GM19395 (cell line): Measurements from ENCODE around the gene ELOVL7.
"Not testable (repeated sequence)": the region's sequence is repeated elsewhere in the genome, so short reads cannot be mapped to it uniquely, and the experiment has no call there.

Experiments
- ATAC-seq: cut with Tn5 transposase; IDR thresholded peaks from one replicate; pipeline ENCODE4 v1.9.1; 2021; ENCODE audit warnings: mild to moderate bottlenecking, moderate library complexity; ENCODE audit not compliant: unreplicated experiment

ELOVL7 gene

DNA sequence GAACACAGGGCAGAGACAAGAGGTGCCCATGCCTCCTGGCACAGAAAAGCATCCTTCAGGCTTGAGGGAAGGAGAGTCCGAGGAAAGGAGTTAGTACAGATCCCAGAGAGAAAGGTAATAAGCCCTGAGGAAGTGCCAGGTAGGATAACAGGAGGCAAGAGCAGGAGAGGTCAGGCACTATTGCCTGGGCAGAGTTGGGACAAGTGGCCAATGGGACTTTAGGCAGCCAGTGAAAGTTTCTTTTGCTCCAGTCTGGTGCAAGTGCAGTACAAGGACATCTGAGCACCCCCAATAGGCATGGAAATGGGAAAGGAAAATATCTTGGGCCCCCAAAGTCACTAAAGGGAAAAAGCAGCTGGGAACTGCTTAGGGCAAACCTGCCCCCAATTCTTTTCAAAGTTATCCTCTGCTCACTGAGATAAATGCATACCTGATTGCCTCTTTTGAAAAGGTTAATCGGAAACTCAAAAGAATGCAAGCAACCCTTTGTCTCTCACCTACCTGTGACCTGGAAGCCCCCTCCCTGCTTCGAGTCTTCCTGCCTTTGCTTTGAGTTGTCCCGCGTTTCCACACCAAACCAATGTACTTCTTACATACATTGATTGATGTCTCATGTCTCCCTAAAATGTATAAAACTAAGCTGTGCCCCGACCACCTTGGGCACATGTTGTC lies 46.5 kb downstream of the ELOVL7 start:
- no peak for ATAC-seq

- ATAC-seq, result not testable (repeated sequence)
Measured at GRCh38 chr5:60795424-60795950, 48.6 kb downstream of the ELOVL7 start.

- no peak for ATAC-seq
Measured at GRCh38 chr5:60794691-60795090, 49.4 kb downstream of the ELOVL7 start.

- no peak for ATAC-seq
Measured at GRCh38 chr5:60792438-60792837, 51.6 kb downstream of the ELOVL7 start.

DNA sequence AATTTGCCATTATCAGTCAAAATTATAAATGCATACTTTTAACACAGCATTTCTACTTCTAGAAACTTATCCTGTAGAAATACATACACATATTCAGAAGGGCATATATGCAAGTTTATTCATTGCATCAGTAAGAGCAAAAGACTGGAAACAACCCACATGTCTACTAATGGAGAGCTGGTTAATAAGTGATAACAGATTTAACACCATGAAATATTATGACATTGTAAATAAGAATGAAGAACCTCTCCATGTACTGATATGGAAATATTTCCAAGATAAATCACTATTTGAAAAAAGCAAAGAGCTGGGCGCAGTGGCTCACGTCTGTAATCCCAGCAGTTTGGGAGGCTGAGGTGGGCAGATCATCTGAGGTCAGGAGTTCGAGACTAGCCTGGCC lies 54.5 kb downstream of the ELOVL7 start:
- ATAC-seq, result no peak

GRCh38 chr5:60788863-60789513 lies 55.1 kb downstream of the ELOVL7 start:
- no peak for ATAC-seq

GRCh38 chr5:60779466-60779865 lies 64.6 kb downstream of the ELOVL7 start:
- ATAC-seq, result no peak

- ATAC-seq, result no peak
Measured at GRCh38 chr5:60776343-60776742, 67.7 kb downstream of the ELOVL7 start.

DNA sequence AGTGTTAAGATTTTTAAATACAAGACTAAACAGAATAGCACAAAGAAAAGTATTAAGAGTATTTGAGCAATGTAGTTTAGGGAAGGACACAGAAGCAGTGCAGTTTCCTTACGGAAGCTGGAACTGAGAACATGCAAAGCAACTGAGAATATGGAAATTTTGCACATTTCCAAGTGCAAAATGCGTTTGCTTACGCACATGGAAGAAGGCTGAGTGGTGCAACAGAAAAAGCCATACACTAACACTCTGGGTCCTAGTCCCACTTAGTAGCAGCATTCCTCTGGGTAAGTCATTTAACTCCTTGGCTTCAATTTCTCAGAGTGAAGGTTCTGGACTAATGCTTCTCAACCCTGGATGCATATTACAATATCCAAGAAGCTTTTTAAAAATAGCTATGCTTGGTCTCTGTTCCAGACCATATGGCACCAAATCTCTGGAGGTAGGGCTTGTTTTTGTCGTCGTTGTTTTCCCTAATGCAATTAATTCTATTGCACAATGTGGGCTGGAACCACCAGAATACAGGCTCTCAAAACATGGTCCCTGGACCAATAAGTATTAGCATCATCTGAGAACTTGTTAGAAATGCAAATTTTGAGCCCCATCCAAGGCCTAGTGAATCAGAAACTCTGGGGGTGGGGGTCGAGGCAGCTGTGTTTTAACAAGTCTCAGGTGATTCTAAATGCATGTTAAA lies 78.9 kb downstream of the ELOVL7 start:
- ATAC-seq, result no peak

- ATAC-seq, result no peak
Measured at GRCh38 chr5:60763061-60763460, 81.0 kb downstream of the ELOVL7 start.

GRCh38 chr5:60754495-60754894 lies 89.6 kb downstream of the ELOVL7 start:
- ATAC-seq, result no peak

DNA sequence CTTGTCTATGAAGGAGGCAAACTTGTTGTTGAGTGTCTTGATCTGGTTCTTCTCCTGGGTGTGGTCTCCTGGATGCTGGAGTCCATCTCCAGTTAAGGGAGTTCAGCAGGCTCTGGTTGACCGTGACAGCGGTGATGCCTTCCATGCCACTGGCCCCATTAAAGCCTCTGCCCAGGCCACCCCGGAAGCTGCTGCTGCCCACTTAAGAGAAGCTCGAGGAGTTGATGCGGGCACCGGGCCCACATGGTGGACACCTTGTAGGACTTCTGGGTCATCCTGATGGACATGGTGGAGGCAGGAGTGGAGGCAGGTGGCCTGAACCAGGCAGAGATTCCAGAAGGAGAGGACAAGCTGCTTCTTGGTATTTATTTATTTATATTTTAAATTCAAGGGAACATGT lies 99.4 kb downstream of the ELOVL7 start:
- no peak for ATAC-seq

DNA sequence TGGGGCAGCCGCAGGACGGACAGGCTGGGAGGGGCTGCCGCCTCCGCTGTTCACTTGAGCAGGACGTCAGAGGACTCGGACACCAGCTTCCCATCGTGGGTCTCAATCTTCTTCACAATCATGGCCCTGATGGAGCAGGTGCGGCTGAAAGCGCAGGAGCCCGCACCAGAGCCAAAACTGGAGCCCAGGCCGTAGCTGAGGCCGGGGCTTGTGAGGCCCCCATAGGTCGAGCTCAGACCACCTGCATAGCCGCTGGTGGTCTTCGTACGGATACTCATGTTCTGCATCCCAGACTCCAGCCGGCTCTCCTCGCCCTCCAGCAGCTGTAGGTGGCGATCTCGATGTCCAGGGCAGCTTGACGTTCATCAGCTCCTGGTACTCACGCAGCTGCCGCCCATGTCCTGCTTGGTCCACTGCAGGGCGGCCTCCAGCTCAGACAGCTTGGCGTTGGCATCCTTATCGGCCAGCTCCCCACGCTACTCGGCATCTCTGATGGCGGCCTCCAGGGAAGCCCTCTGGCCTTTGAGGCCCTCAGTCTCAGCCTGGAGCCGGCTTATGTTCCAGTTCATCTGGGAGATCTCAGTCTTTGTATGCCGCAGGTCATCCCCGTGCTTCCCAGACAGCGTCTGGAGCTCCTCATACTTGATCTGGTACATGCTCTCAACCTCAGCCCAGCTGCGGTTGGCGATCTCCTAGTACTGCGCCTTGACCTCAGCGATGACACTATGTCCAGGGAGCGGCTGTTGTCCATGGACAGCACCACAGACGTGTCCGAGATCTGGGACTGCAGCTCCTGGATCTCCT lies 100.4 kb downstream of the ELOVL7 start:
- ATAC-seq, result no peak

- ATAC-seq, result no peak
Measured at GRCh38 chr5:60740322-60740721, 103.7 kb downstream of the ELOVL7 start.

DNA sequence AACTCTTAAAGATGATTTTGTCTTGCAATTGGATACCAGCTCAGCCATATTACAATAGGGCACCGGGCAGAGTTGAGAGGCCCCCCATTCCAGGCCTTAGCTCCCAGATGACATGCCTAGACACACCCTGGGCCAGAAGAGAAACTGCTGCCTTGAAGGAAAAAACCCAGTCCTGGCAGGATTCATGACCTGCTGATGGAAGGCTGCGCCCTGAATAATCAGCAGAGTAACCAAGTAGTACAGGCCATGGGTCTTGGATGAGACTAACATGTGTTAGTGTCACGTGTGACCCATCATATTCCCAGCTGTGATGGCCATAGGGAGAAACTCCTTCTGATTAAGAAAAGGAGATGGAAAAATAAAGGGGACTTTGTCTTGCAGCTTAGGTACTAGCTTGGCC lies 105.1 kb downstream of the ELOVL7 start:
- no peak for ATAC-seq

- ATAC-seq, result peak; percentile 52
Measured at GRCh38 chr5:60738461-60738860, 105.6 kb downstream of the ELOVL7 start.

DNA sequence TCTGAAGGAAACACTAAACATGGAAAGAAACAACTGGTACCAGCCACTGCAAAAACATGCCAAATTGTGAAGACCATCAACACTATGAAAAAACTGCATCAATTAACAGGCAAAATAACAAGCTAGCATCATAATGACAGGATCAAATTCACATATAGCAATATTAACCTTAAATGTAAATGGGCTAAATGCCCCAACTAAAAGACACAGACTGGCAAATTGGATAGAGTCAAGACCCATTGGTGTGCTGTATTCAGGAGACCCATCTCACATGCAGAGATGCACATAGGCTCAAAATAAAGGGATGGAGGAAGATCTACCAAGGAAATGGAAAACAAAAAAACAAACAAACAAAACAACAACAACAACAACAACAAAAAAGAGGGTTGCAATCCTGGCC lies 113.2 kb downstream of the ELOVL7 start:
- not testable (repeated sequence) for ATAC-seq

GRCh38 chr5:60727033-60727679 lies 116.9 kb downstream of the ELOVL7 start:
- ATAC-seq, result no peak

- no peak for ATAC-seq
Measured at GRCh38 chr5:60724126-60724525, 119.9 kb downstream of the ELOVL7 start.

DNA sequence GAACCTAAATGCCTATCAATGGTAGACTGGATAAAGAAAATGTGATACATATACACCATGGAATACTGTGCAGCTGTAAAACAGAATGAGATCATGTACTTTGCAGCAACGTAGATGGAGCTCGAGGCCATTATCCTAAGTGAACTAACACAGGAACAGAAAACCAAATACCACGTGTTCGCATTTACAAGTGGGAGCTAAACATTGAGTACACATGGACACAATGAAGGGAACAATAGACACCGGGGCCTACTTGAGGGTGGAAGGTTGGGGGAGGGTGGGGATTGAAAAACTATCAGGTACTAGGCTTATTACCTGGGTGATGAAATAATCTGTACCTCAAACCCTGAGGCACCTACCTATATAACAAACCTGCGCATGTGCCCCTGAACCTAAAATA lies 121.7 kb downstream of the ELOVL7 start:
- no peak for ATAC-seq

GRCh38 chr5:60719329-60719728 lies 124.7 kb downstream of the ELOVL7 start:
- no peak for ATAC-seq
